Medulla oblongata (tissue), 1 donor: ENCODE results near the gene NUB1.

Experiments used
- DNase-seq: peaks from one replicate; pipeline ENCODE4 v3.0.0-alpha.2; 2015; ENCODE audit errors: extremely low spot score

The NUB1 gene

DNA sequence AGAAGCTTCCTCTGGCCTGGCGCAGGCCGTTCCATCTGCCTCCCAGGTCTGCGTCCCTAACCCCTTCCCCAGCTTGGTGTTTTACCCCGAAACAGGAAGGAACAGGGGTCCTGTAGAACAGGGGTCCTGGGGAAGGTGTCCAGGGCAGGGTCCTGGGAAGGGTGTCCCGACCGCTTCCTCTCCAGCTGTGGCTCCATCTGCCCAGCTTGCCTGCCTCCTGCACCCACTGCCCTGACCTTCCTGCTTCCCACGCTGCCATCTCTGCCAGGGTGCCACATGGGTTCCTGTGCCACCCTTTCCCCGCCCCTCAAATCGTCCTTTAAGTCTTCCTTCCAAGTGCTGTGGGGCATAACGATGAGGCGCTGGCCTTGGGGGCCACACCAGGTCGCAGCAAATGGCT is 35.8 kb downstream of the NUB1 start:
- no peak for DNase-seq

DNA sequence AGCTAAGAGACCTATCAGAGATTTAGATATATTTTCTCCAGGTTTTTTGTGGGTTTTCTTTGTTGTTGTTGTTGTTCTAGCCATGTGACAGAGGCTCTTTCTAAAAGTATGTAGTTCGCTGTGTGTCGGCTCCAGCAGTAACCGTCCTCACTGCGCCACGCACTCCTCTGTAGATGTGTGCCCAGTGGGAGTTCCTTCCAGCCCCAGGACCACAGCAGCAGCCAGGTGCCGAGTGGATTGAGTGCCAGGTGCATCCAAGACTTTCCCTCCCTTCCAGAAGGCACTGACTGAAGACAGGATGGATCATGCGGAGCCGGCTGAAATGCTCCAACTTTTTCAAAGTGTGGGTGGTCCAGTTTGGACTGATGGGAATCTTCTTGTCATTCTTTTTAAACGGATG is 36.4 kb downstream of the NUB1 start:
- no peak for DNase-seq

DNA sequence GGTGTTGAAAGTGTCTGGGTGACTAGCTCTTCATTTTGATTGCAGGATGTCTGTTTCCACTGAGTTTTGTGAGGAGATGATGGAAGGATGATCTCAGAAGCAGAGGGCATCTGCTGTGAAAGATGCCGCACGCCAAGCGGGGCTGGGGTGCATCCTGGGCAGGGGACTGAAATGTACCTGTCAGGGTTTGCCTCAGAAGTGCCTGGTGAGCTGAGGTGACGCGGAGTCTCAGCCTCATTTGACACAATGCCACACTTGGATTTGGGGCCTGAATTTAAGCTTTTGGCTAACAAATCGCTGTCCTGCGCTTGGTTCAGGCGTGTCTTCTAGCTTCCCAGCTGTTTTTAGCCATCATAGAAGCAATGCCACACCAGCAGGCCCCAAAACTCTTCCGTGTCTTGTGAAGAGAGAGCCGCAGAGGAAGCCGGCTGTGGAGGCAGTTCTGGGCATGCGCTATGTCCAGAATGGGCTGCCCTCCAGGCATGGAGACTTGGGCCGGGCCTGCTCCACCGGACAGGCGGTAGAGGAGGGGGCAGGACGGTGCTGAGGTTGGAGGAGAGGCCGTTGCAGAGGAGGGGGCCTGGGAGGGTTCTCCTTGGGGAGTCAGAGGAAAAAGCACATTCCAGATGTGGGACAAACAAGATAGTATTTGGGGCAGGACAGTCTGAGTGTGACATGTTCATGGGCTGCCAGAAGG is 37.0 kb downstream of the NUB1 start:
- DNase-seq = no peak

DNA sequence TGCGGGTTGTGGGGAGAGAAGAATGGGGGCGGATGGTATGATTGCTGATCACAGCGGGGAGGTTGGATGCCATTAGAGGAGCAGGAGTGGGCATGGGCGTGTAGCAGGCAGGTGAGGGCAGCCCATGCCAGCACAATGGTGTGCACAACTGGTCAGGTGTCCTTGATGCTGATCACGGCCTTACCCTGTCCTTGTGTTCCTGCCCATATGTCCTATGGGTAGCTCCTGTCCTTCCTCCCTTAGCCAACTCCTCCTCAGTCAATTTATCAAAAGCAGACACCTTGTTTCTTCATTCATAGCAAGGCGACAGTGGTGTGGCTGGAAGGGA is 37.5 kb downstream of the NUB1 start:
- no peak for DNase-seq

DNA sequence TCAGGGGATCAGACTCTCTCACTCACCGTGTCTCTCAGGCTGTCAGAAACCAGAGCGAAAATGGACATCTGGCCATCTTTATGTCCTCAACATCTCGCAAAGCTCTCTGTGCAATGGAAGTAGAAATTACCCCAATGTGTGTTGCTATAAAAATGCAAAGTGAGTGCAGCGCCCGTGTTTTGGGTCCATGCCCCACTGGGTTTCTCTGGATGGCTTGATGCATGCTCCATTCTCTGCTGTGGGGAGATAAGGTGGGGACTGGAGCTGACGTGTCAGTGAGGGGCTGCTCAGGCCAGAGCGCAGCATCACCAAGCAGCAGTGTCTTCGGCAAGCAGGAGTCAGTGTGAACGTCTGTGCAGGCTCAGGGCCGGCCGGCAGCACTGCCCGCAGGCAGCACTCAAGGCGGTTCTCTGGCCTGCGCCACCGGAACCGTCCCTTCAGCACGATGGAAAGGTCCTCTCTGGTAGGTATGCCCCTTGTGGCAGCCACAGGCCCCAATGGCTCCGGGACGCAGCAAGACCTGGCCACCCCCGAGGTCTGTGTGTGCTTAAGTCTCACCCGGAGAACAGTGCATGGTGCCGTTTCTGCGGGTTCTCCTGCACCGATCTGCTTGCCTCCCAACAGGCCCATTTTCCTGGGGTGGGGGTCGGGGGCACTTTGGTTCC is 38.1 kb downstream of the NUB1 start:
- no peak for DNase-seq

DNA sequence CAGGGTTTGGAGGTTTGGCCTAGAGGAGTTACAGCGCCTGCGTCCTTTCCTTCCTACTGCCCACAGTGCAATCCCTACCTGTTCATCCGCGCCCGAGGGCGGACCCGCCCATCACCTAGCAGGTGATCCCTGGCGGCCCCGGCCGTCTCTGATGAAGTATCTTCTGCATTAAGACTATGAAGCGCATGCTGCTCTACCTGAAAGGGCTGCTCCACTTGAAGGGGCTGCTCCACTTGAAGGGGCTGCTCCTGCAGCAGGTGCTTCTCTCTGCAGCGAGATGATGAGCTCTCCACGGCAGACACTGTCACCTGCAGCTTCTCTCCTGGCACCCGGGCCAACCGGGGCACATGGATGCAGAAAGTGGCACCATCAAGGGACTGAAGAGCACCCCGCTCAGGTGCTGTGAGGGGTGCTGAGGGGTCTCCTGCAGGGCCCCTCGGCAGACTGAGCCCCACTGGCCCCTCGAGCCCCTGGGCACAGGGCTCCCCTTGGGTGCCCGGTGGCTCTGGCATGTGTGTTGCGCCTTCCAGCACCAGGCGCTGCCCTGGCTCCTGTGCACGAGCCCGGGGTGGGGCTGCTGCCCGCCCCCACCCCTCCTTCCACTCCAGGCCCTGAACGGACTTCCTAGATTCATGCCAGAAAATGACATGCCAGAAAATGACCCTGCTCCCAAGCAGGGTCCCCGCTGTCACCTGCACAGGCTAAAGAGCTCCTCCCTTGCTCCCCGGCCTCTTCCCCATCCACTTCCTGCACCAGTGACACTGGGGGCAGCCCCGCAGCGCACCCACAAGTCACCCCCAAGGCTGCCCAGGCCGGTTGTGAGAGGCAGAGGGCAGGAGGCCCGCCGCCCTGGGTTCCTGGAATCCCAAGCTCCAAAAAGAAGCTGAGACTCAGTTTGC is 38.8 kb downstream of the NUB1 start:
- no peak for DNase-seq

DNA sequence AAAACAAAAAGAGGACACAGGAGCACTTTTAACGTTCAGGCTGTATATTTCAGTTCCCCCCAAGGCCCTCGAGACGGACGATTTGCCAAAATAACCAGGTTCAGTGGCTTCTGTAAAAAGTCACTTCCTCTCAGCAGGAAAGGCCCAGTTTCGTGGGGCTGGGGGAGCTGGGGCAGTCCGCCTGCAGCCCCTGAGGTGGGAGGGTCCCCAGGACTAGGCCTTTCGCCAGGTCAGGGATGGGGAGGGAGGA is 39.4 kb downstream of the NUB1 start:
- no peak for DNase-seq

DNA sequence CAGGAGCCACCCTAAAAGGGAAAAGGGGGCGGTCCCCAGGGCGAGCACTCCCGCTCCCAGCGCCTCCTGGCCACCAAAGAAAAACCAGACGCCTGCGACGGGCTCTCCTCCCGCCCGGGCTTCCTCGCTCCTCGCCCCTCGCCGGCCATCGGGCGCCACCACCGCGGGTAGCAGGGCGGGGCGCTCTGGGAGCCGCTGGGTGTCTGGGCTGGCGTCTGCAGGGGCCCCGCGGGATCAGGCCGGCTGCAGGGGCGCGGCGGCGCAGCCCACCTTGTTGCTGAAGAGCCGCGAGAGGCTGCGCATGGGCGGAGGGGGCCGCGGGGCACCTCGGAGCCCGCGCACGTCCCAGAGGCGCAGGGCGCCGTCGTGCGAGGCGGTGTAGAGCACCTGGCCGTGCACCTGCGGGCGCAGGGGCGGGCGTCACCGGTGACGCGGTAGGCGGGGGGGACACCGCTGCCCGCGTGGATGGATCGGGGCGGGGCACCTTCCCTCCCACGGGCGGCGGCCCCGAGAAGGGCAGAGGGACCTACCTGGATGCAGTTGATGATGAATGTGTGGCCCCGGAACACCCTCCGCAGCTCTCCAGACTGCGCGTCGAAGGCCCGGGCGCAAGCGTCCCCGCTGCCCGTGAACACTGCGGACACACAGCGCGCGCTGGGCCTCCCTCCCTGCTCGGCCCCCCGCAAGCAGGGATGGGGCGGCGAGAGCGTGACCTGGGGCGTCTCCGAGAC is 39.9 kb downstream of the NUB1 start:
- no peak for DNase-seq

DNA sequence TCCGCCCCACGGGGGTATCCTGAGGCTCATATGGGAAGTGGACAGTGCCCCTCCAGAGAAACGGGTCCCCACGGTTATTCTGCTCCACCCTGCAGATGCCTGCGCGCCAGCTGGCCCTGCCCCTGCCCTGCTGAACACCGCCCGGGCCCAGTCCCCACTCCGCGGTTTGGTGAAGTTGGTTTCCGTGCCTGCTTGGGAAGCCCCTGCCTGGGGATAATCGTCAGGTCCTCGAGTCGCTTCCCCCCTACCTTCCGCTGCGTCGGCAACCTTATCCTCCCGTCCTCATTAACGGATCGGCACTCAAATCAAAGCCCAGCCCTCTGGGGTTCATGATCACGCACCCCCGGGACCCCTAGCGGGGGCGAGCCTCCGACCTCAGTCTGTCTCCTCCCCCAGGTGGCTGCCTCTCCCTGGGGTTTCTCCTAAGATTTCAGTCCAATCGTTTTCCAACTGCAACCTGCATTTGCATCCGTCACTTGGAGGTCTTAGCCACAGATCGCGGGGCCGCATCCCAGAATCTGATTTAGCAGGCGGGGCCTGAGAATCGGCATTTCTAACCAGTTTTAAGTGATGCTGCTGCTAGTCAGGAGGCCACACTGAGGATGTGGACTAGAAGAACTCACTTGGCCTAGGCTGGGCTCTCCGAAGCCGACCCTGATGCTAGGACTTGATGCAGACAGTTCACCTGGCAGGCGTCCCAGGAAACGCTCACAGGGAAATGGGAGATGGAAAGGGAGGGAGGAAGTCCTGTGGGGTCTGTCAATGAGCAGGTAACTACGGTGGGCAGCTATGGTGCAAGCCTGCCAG is 40.7 kb downstream of the NUB1 start:
- no peak for DNase-seq

DNA sequence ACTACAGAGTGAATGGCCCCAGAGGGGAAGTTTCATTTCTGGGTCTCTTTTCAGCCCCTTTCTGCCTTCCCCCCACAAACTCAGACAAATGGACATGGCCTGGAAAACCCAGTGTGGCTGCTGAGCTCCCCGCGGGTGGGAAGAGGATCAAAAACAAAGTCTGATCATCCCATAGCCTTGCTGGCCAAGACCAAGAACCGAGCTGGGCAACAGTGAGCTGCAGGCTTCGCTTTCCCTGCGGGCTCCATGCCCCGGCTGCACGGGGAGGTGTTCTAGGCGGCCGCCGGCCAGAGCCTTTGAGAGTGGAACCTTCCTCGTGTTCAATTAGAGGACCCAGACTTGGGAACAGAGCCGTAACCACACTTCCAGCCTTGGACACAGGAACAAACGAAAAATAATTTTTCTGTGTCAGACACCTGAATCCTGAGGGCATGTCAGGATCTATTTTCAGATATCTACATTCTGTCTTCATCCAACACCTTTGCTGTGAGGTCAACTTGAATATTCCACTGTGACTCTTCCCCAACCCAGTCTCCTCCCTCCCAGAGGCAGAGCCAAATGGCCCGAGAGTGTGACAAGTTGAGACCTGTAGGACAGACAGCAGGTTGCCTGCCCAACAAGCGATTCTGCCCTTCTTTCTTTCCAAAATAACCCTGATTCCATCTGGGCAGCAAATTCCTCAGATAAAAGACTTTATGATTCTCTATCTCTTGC is 42.2 kb downstream of the NUB1 start:
- no peak for DNase-seq

DNA sequence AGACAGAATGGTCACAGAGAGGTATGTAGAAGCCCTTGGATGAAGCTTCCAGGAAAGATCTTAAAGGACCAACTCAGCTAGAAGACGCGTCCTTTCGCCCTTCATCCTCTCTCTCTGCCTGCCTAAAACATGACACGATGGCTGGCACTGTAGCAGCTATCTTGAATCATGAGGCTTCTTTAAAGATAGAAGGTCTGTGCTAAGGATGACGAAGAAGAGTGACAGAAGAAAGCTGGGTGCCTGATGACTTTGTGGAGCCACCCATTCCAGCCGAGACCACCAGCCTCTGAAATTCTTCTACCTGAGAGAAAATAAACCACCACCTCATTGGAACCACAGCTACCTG is 42.7 kb downstream of the NUB1 start:
- DNase-seq = no peak

DNA sequence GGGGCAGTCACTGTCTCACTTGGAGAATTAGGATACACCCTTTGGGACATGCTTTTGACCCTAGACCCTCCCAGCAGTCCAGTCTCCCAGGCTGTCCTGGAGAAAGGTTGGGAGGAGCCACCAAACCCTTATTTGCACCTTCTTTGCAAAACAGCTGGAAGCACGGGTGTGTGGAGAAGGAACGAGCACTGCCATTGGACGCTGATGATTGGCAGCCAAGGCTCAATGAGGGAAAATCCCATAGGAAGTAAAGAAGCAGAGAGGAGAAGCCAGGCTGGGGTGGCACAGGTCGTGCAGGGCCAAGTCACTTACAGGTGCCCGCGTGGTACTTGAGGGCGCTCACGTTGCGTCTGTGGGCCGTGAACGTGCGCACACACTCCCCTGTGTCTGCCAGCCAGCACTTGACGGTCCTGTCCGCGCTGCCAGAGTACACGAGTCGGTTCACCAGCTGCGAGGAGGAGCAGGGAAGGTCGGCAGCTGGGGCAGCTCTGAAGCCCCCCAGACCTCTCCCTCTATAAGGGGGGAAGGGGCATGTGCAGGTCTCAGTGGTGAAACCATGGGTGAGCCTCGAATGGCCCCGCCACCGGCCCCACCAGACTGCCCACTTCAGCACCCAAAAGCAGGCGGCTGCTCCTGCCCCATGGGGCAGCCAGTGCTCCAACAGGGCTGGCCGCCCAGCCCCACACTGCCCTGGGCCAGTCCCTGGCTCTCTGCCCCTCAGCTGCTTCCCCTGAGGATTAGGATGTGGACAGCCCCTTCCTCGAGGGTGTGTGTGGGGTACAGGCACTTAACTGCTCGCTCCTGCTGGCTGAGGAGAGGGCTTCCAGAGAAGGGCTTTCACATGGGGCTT is 43.4 kb downstream of the NUB1 start:
- DNase-seq = no peak

DNA sequence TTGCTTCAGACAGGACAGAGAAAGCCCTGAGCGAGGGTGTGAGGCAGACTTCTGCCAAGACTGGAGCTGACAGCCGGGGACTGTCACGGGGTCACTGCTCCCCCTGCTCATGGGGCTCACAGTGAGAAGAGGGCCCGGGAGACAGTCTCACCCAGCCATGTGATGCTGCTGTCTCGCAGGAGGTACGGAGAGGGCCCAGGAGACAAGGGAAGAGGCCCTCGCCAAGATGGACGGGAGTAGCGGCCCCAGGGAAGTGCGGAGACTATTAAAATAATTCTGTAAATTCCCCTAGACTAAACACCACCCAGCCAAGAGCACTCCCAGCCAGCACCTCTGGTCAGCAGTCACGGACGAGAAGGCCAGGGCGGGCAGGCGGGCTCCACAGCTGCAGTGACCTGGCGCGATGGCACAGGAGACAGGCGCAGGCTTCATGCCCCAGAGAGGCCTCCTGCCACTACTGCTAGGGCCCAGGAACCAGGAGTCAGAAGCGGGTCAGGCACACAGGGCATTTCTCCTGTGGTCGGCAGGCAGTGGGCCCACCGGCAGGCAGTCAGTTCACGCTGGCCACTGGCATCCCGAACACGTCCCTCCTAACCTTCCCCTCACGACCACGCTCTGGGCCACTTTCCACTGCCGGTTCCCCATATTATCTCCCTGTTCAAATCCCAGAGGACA is 44.2 kb downstream of the NUB1 start:
- no peak for DNase-seq

DNA sequence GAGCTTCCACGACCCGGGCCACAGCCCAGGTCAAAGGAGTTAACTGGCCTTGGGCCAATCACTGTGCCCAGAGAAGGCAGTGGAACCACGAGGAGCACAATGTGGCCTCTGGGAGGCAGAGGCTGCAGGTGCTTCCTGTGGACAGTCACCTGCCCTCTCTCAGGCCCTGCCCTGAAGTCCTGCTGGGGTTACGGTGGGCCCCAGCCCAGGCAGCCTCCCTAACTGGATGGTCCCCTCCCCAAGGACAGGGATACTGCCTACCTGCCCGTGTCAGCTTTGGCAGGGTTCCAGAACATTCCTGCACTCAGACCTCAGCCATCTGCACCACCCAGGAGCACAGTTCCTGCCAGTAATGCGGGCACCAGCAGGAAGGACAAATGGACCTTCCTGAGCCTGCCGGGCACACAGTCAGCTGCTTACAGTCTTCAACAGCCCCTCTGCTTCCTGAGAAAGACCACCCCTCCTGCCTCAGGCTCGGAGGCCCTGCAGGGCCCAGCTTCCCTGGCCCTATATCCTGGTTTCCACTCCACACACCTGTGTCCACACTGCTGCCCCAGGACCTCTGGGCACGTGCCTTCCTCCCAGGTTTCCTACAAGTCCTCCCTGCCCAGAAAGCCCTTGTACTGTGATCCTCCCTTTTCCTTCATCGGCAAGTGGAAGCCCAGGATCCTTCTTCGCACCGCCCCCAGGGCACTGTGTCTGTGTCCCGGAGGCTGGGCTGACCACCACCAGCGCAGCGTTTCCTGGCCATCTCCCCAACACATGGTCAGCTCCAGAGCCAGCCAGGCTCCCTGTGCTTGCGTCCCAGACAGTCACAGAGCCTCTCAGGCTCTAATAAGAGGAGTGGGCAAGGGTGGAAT is 44.9 kb downstream of the NUB1 start:
- no peak for DNase-seq

DNA sequence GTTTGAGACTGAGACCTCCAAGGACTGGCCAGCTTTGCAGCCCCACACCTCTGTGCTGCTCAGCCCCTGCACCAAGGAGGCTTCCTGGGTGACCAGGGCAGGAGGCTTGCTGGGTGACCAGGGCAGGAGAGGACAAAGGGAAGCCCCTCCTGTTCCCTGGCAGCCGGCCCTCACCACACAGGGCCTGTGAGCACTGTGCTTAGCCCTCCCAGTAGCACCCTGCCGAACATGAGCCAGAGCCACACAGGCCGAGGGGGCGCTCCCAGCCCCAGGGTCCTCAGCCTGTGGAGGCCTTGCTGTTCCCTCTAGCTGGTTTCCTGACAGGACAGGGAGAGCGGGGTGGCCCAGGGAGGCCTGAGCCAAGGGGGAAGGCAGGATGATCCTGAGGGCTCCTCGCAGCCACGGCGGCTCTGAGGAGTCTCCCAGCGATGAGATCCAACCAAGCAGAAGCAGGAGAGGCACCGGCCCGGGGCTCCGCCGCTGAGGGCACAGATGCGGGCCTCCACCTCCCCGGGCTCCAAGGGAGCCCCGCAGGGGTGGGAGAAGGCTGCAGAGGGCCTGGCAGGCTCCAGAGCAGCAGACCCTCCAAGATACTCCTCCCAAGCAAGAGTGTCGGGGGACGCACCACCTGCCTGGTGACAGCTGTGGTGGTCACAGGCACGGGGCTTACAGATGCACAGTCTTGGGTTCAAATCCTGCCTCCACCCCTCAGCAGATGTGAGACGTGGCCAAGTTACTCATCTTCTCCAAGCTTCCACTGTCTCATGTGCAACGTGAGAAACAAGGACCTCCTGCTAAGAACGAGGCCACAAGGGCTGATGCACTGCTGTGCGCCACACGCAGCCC is 45.8 kb downstream of the NUB1 start:
- DNase-seq = no peak

DNA sequence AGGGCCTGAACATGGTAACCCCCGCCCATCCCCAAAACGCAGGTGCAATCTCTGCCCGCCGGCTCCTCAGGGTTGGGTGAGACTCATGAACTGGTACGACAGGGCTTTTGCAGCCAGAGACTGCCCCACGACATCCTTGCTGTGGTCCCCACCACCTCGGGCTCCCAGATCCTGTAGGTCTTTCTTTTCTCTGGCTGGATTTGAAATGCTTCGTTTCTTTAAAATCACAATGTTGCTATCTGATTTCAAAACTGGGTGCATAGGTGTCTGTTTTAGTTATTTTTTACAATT is 46.3 kb downstream of the NUB1 start:
- no peak for DNase-seq

DNA sequence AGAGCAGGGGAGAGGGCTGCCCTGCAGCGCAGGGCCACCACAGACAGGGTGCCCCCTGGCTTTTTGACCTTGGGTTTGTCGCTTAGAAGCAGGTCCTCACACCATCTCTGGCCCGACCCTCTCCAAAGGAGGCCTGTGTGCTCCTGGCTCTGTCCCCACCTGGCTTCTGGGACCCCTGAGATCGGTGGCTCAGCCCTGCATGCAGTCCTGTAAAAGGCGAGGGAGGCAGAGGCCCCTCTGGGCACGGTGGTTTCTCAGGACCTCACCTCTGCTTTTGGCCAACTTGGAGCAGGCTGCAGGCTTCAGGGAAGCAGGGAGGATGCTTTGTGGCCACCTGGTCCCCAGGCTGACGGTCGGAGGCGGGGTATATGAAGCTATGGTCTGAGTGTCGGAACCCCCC is 46.8 kb downstream of the NUB1 start:
- no peak for DNase-seq
